K562 (cell line): ENCODE data around the gene MAP2K7. TPM values are rescaled to one million over a fixed set of nuclear protein-coding genes. Genes with fewer than 3 reads are reported as not detected.

Experiments used
- ATF1 ChIP-seq, 2 experiments: fragments of 450-650 bp in 1 of 2; IDR thresholded peaks; 2 replicates each; pipeline ENCODE4 v1.6.1; 2016; ENCODE audit warnings: missing compliant biosample characterization in 1 of 2, missing genetic modification characterization in 1 of 2
- ATF7 ChIP-seq: fragments of 450-650 bp; IDR thresholded peaks from 2 replicates; pipeline ENCODE4 v1.7.1; 2014; ENCODE audit warnings: mild to moderate bottlenecking, moderate library complexity
- BCL6 ChIP-seq: fragments of 250-450 bp; sonication (Bioruptor Pico); IDR thresholded peaks from 2 replicates; pipeline ENCODE4 v1.4.0; 2020
- CGGBP1 ChIP-seq: fragments of 250-450 bp; sonication (Bioruptor Pico); IDR thresholded peaks from 2 replicates; pipeline ENCODE4 v1.9.0; 2021; ENCODE audit warnings: mild to moderate bottlenecking
- CREB3L1 ChIP-seq: fragments of 450-650 bp; IDR thresholded peaks from 2 replicates; pipeline ENCODE4 v1.6.1; 2014; ENCODE audit warnings: low read depth, mild to moderate bottlenecking, moderate library complexity, borderline replicate concordance
- CREM ChIP-seq: IDR thresholded peaks from 2 replicates; pipeline ENCODE4 v1.6.1; 2014; ENCODE audit warnings: antibody characterized with exemption, low read depth
- E2F3 ChIP-seq: fragments of 250-450 bp; sonication (Bioruptor Pico); IDR thresholded peaks from 2 replicates; pipeline ENCODE4 v1.4.0; 2020; ENCODE audit warnings: mild to moderate bottlenecking
- EP300 ChIP-seq: IDR thresholded peaks from 2 replicates; pipeline ENCODE4 v1.6.1; 2012; ENCODE audit warnings: low read length, improper control_type of control experiment
- ETV6 ChIP-seq, 3 experiments: fragments of 150-350 bp in 1 of 3; sonication (generic) in 1 of 3; formaldehyde crosslinking in 1 of 3; IDR thresholded peaks; 2 replicates each; pipeline versions ENCODE4 v1.6.1 to v1.8.0; 2014 to 2022; ENCODE audit warnings: borderline replicate concordance in 2 of 3, low read depth in 2 of 3, antibody characterized with exemption in 1 of 3, low read length in 1 of 3, mild to moderate bottlenecking in 1 of 3, missing genetic modification reagents in 1 of 3
- MIER1 ChIP-seq: fragments of 450-650 bp; IDR thresholded peaks from 2 replicates; pipeline ENCODE4 v1.6.1; 2016; ENCODE audit warnings: antibody characterized with exemption, mild to moderate bottlenecking, low read depth
- MLX ChIP-seq, 2 experiments: fragments of 450-650 bp in 1 of 2; sonication (generic) in 1 of 2; formaldehyde crosslinking; conservative IDR thresholded peaks; 2 replicates each; pipeline versions ENCODE4 v1.4.0 to v1.8.1; 2020 to 2022; ENCODE audit warnings: mild to moderate bottlenecking in 1 of 2, missing genetic modification reagents in 1 of 2
- MNT ChIP-seq, 2 experiments: fragments of 450-650 bp; conservative IDR thresholded peaks; 2 replicates each; pipeline ENCODE4 v1.6.1; 2017; ENCODE audit warnings: mild to moderate bottlenecking in 2 of 2, moderate library complexity in 2 of 2
- MYNN ChIP-seq, 2 experiments: sonication (generic); formaldehyde crosslinking in 1 of 2; IDR thresholded peaks; 2 replicates each; pipeline versions ENCODE4 v1.5.0 to v1.6.1; 2016 to 2020; ENCODE audit warnings: antibody characterized with exemption in 1 of 2, missing genetic modification reagents in 1 of 2
- NR3C1 ChIP-seq: sonication (generic); formaldehyde crosslinking; IDR thresholded peaks from 2 replicates; pipeline ENCODE4 v1.8.1; 2022; ENCODE audit warnings: missing genetic modification reagents
- NR4A1 ChIP-seq, 2 experiments: fragments of 250-450 bp in 1 of 2; fragments of 450-650 bp in 1 of 2; sonication (Bioruptor Pico) in 1 of 2; IDR thresholded peaks; 2 replicates each; pipeline versions ENCODE4 v1.4.0 to v1.6.1; 2016 to 2020; ENCODE audit warnings: mild to moderate bottlenecking in 2 of 2, missing compliant biosample characterization in 1 of 2, missing genetic modification characterization in 1 of 2, moderate library complexity in 1 of 2
- SAFB2 ChIP-seq: fragments of 200-400 bp; formaldehyde crosslinking; IDR thresholded peaks from 2 replicates; pipeline ENCODE4 v1.6.1; 2018; ENCODE audit warnings: borderline replicate concordance, low read length, low read depth, moderate library complexity; ENCODE audit not compliant: severe bottlenecking
- TOE1 ChIP-seq, 2 experiments: fragments of 450-650 bp in 1 of 2; sonication (generic) in 1 of 2; formaldehyde crosslinking in 1 of 2; IDR thresholded peaks; 2 replicates each; pipeline versions ENCODE4 v1.7.1 to v1.8.0; 2016 to 2022; ENCODE audit warnings: borderline replicate concordance in 2 of 2, mild to moderate bottlenecking in 2 of 2, antibody characterized with exemption in 1 of 2, inconsistent platforms in 1 of 2, low read depth in 1 of 2, missing genetic modification reagents in 1 of 2, moderate library complexity in 1 of 2
- ZNF707 ChIP-seq: fragments of 250-450 bp; sonication (Bioruptor Pico); conservative IDR thresholded peaks from 2 replicates; pipeline ENCODE4 v1.8.0; 2022; ENCODE audit warnings: inconsistent platforms, mild to moderate bottlenecking, moderate library complexity
- polyA plus RNA-seq, 8 experiments: library from polyadenylated mRNA; depleted of rRNA in 4 of 8; stranded (reverse) in 5 of 8; unstranded in 3 of 8; fragments of >200 nt; fragmentation: Nextera tagmentation in 2 of 8; fragmentation: Illumina TruSeq in 1 of 8; extraction: Ambion mirVana in 2 of 8; extraction: Trizol in 1 of 8; gene quantifications; 2 replicates each; pipeline versions ENCODE4 v1.2.1 to v1.2.3, GENCODE V29; 2011 to 2014; ENCODE audit warnings: inconsistent platforms in 1 of 8, missing spikeins in 1 of 8
- total RNA-seq, 7 experiments: library from RNA; depleted of rRNA in 6 of 7; stranded (reverse); fragments of >200 nt in 6 of 7; fragmentation: Illumina TruSeq in 2 of 7; extraction: Trizol in 2 of 7; gene quantifications; 2 replicates each; pipeline versions ENCODE4 v1.2.1 to v1.2.3, GENCODE V29; 2011 to 2021; ENCODE audit warnings: low replicate concordance in 1 of 7

MAP2K7 gene
- total and polyA plus RNA-seq, 9 of the 15 experiments (the other 6 are each of a cell fraction or from before 2014, with no cell fraction given), result 0.51 to 45.8 (median 14.1) TPM

GRCh38 chr19:7908078-7908699 lies 4.5 kb downstream of the MAP2K7 start (continued):
- TF ChIP-seq NR3C1 (no peak), NR4A1 (CRISPR knock-in tag; IDR thresholded peaks at IDR 0.05) (no peak), NR4A1 (tag; IDR thresholded peaks at IDR 0.05) (no peak), BCL6 (CRISPR knock-in tag) (no peak), ZNF707 (CRISPR knock-in tag) (no peak), CREB3L1 (no peak), CREM (peak; percentile 52), ETV6 (IDR thresholded peaks at IDR 0.05; ENCODE audit: borderline replicate concordance in 1 of 2, low read depth in 2 of 2, low read length in 1 of 2) (no peak), ETV6 (CRISPR knock-in tag; IDR thresholded peaks at IDR 0.05; ENCODE audit: borderline replicate concordance) (no peak), MIER1 (no peak), TOE1 (IDR thresholded peaks at IDR 0.05; ENCODE audit: borderline replicate concordance) (no peak), TOE1 (CRISPR knock-in tag; IDR thresholded peaks at IDR 0.05; ENCODE audit: borderline replicate concordance, low read depth) (no peak), ATF1 (CRISPR knock-in tag; IDR thresholded peaks at IDR 0.05) (no peak), ATF1 (tag; IDR thresholded peaks at IDR 0.05) (peak; percentile 74), EP300 (no peak), MLX (CRISPR knock-in tag; conservative IDR thresholded peaks at IDR 0.05) (no peak), E2F3 (CRISPR knock-in tag) (no peak), CGGBP1 (CRISPR knock-in tag) (no peak), SAFB2 (no peak), MYNN (IDR thresholded peaks at IDR 0.05) (0 out of 2 replicates have a peak, but pooled peaks have one; percentile 17), MYNN (CRISPR knock-in tag; IDR thresholded peaks at IDR 0.05) (no peak), ATF7 (peak; percentile 38; the same call in 1 of the 2 replicates), MNT (conservative IDR thresholded peaks at IDR 0.05) (peak in 1 of 2 experiments; percentile 31; a peak in 1 of 4 replicates)
